ENCODE data around the gene FAM120B.

DNA sequence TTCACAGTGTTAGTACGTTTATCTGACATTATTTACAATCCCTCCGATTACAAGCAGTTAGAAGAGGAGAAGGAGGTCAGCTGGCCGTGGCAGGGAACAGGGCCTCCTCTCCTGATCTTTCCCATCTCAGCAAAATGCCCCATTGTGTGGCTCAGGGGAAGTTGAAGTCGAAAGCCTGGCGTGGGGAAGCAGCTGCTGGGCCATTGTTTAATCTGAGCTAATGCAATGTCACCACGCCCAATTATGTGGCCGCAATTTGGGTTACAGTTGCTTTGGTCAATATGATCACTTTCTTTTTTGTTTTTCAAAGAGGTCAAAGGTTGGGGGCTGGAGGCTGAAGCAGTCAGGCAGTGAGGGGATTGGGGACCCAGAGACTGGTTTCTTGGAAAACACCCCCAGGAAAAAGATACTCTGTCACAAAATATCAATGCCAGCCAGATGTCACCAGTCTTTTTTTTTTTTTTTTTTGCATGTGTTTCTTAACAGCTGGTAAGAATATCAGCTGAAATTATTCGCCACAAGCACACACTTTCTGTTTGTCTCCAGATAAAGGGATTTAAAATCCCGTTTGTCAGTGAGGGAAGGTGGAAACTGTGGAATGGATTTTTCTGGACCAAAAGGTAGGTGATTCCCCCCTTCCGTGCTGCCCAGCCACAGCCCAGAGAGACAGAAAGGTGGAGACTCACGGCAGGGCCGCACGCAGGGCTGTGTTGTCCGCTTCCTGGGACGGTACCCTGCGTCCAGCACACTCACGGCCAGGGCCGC lies 40.3 kb upstream of the FAM120B start:
- TF ChIP-seq RAD21 (IDR thresholded peaks at IDR 0.05; ENCODE audit: low read length): no peak
- TF ChIP-seq, protein P1, sequence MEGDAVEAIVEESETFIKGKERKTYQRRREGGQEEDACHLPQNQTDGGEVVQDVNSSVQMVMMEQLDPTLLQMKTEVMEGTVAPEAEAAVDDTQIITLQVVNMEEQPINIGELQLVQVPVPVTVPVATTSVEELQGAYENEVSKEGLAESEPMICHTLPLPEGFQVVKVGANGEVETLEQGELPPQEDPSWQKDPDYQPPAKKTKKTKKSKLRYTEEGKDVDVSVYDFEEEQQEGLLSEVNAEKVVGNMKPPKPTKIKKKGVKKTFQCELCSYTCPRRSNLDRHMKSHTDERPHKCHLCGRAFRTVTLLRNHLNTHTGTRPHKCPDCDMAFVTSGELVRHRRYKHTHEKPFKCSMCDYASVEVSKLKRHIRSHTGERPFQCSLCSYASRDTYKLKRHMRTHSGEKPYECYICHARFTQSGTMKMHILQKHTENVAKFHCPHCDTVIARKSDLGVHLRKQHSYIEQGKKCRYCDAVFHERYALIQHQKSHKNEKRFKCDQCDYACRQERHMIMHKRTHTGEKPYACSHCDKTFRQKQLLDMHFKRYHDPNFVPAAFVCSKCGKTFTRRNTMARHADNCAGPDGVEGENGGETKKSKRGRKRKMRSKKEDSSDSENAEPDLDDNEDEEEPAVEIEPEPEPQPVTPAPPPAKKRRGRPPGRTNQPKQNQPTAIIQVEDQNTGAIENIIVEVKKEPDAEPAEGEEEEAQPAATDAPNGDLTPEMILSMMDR (conservative IDR thresholded peaks at IDR 0.05; ENCODE audit: low read depth, low read length): no peak
